Measurements from ENCODE around the gene TTN. TPM values are rescaled to one million over a fixed set of nuclear protein-coding genes. Genes with fewer than 3 reads are reported as not detected.

TTN gene
- total and polyA plus RNA-seq, 4 donors = 0.01 to 3.0 (median 0.80) TPM

DNA sequence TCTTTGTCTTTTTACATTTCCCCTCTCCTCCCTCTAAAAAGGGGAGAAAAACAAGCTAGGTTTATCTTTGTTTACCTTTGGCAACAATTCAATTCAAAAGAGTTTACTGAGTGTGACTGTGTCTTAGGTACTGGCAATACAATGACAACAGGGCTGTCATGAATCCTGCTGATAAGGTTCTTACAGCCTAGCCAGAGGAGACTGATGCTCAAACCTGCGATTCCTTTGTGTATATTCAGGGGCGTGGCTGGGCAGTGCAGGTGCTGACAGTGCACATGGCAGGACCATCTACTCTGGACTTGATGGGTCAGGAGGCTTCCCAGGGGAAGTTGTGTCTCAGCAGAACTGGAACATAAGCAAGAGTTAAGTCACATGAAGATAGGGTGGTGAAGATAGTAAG, 23.2 kb upstream of the TTN start:
- DNase-seq (ENCODE audit: low spot score) = no peak
- H3K27me3 ChIP-seq (ENCODE audit: control insufficient read depth in 4 of 4, insufficient read depth in 4 of 4, low read length in 3 of 4) = peaks cover 0 to 5% (median 0%) of the 10 kb centered on the region in 4 donors
- TF ChIP-seq ATF3 (IDR thresholded peaks at IDR 0.05) (no peak), GABPA (IDR thresholded peaks at IDR 0.05 in 1 of 2, conservative IDR thresholded peaks at IDR 0.05 in 1 of 2) (no peak)
- no peak overlapping the region for H3K9ac ChIP-seq (ENCODE audit: low read depth in 1 of 2, low read length in 2 of 2)
- no peaks in the 10 kb centered on the region for H3K9me3 ChIP-seq (ENCODE audit: control insufficient read depth in 4 of 4, low read length in 3 of 4)
- no peaks in the 10 kb centered on the region for H3K36me3 ChIP-seq (ENCODE audit: control insufficient read depth in 4 of 4, insufficient read depth in 3 of 4, low read depth in 1 of 4, low read length in 3 of 4)
- no peak overlapping the region for H3K4me3 ChIP-seq (ENCODE audit: low read depth in 1 of 3, low read length in 3 of 3)
- H3K4me1 ChIP-seq (ENCODE audit: control insufficient read depth in 4 of 4, insufficient read depth in 4 of 4, low read length in 3 of 4) = no peaks in the 10 kb centered on the region
- H3K27ac ChIP-seq (ENCODE audit: low read depth in 1 of 2, low read length in 2 of 2) = no peak overlapping the region
- 39% methylated on average over 2 of the region's 2 CpGs for WGBS

DNA sequence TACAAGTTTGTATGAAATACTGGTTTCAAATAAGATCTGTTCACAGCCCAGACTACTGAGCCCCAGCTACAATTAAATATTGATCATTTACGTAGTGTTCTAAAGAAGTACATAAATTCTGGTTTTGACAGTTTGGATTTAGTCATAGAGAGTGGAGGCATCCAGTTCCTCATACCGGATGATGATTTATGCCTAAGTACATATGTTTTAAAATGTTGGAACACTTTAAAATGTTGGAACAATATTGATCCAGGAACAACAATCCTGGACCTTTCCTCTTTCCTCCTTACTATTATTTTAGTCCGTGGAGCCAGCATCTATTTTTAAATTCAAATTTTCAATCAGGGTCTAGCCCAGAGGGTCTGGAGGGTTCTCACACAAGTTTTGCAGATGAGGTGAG, 22.8 kb upstream of the TTN start:
- DNase-seq (ENCODE audit: low spot score) = no peak
- no peaks in the 10 kb centered on the region for H3K9me3 ChIP-seq (ENCODE audit: control insufficient read depth in 4 of 4, low read length in 3 of 4)
- H3K4me1 ChIP-seq (ENCODE audit: control insufficient read depth in 4 of 4, insufficient read depth in 4 of 4, low read length in 3 of 4) = no peaks in the 10 kb centered on the region
- TF ChIP-seq TAF1 (conservative IDR thresholded peaks at IDR 0.05) (no peak), FOXA1 (IDR thresholded peaks at IDR 0.05) (no peak), EGR1 (IDR thresholded peaks at IDR 0.05; ENCODE audit: low read depth in 2 of 2) (no peak), CTCF (IDR thresholded peaks at IDR 0.05; ENCODE audit: low read depth, low read length, missing input control) (no peak), ATF3 (IDR thresholded peaks at IDR 0.05) (no peak), RAD21 (IDR thresholded peaks at IDR 0.05) (no peak), SP1 (IDR thresholded peaks at IDR 0.05) (no peak), FOXA2 (IDR thresholded peaks at IDR 0.05) (no peak), NR2F2 (IDR thresholded peaks at IDR 0.05) (no peak), YY1 (IDR thresholded peaks at IDR 0.05) (no peak), REST (IDR thresholded peaks at IDR 0.05) (no peak), HNF4A (conservative IDR thresholded peaks at IDR 0.05) (no peak), HNF4G (IDR thresholded peaks at IDR 0.05) (no peak), RXRA (IDR thresholded peaks at IDR 0.05) (no peak), JUND (IDR thresholded peaks at IDR 0.05) (no peak)
- TF ChIP-seq, protein P1, sequence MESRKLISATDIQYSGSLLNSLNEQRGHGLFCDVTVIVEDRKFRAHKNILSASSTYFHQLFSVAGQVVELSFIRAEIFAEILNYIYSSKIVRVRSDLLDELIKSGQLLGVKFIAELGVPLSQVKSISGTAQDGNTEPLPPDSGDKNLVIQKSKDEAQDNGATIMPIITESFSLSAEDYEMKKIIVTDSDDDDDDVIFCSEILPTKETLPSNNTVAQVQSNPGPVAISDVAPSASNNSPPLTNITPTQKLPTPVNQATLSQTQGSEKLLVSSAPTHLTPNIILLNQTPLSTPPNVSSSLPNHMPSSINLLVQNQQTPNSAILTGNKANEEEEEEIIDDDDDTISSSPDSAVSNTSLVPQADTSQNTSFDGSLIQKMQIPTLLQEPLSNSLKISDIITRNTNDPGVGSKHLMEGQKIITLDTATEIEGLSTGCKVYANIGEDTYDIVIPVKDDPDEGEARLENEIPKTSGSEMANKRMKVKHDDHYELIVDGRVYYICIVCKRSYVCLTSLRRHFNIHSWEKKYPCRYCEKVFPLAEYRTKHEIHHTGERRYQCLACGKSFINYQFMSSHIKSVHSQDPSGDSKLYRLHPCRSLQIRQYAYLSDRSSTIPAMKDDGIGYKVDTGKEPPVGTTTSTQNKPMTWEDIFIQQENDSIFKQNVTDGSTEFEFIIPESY (IDR thresholded peaks at IDR 0.05) = no peak
- TF ChIP-seq, protein P2, sequence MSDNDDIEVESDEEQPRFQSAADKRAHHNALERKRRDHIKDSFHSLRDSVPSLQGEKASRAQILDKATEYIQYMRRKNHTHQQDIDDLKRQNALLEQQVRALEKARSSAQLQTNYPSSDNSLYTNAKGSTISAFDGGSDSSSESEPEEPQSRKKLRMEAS (IDR thresholded peaks at IDR 0.05) = no peak
- H3K36me3 ChIP-seq (ENCODE audit: control insufficient read depth in 4 of 4, insufficient read depth in 3 of 4, low read depth in 1 of 4, low read length in 3 of 4) = no peaks in the 10 kb centered on the region
- H3K27me3 ChIP-seq (ENCODE audit: control insufficient read depth in 4 of 4, insufficient read depth in 4 of 4, low read length in 3 of 4) = peaks cover 0 to 5% (median 0%) of the 10 kb centered on the region in 4 donors
- H3K4me3 ChIP-seq (ENCODE audit: low read depth in 1 of 3, low read length in 3 of 3) = no peak overlapping the region
- H3K27ac ChIP-seq (ENCODE audit: low read depth in 1 of 2, low read length in 2 of 2) = no peak overlapping the region
- H3K9ac ChIP-seq (ENCODE audit: low read depth in 1 of 2, low read length in 2 of 2) = no peak overlapping the region
- 65% methylated on average over 3 of the region's 3 CpGs for WGBS

Measured in liver (tissue), 9 donors.